AG04450 (cell line): Measurements from ENCODE around the gene CAPN12. TPM values are rescaled to one million over a fixed set of nuclear protein-coding genes. Genes with fewer than 3 reads are reported as not detected.
A peak's percentile ranks its signal among the peaks of the same experiment; 100 is the strongest.

Source experiments
- CTCF ChIA-PET: fragments of 300-600, 350-600 bp; formaldehyde crosslinking; extraction: SDS; loops from one replicate; lab custom pipeline; 2022; ENCODE audit warnings: antibody characterized with exemption, inconsistent platforms; lab: Charles Lee
- POLR2A ChIA-PET: fragments of 350-600 bp; formaldehyde crosslinking; extraction: SDS; loops from one replicate; lab custom pipeline; 2021; ENCODE audit warnings: antibody characterized with exemption, inconsistent platforms; lab: Yijun Ruan, JAX
- DNase-seq: peaks from one replicate; pipeline ENCODE4 v3.0.0-alpha.2; 2011; ENCODE audit warnings: low read depth, low spot score
- H3K27ac ChIP-seq: one replicate; pipeline ENCODE4 v1.5.1; 2012; ENCODE audit warnings: low read depth, low read length, control low read depth
- H3K27me3 ChIP-seq: one replicate; pipeline ENCODE4 v1.6.0; 2012; ENCODE audit warnings: low read length; ENCODE audit not compliant: control insufficient read depth, insufficient read depth
- H3K4me3 ChIP-seq: 2 replicates; pipeline ENCODE4 v1.5.1; 2011; ENCODE audit warnings: mild to moderate bottlenecking, low read depth, low read length, control low read depth
- H3K9me3 ChIP-seq: 2 replicates; pipeline ENCODE4 v1.5.1; 2012; ENCODE audit warnings: low read length; ENCODE audit not compliant: control insufficient read depth, insufficient read depth
- polyA plus RNA-seq: library from polyadenylated mRNA; depleted of rRNA; stranded (reverse); fragments of >200 nt; gene quantifications from 2 replicates; pipeline ENCODE4 v1.2.3, GENCODE V29; 2011
- TF ChIP-seq, protein P1 (sequence below): IDR thresholded peaks from 2 replicates; pipeline ENCODE4 v1.5.1; 2011; ENCODE audit warnings: low read depth, low read length, control low read depth, inconsistent platforms

The CAPN12 gene
- polyA plus RNA-seq, 1 experiment = 0.69 TPM

DNA sequence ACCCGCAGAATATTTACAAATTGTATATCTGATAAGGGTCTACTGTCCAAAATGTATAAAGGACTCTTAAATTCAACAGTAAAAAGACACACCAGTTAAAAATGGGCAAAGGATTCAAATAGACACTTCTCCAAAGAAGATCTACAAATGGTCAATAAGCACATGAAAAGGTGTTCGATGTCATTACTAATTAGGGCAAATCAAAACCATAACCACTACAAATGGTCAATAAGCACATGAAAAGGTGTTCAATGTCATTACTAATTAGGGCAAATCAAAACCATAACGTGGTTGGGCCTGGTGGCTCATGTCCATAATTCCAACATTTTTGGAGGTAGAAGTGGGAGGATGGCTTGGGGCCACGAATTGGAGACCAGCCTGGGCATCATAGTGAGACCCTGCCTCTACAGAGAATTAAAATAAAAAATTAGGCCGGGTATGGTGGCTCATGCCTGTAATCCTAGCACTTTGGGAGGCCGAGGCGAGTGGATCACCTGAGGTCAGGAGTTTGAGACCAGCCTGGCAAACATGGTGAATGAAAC is 56.4 kb downstream of the CAPN12 start:
- Histone ChIP-seq H3K9me3 (no peaks in the 10 kb centered on the region), H3K27me3 (no peaks in the 10 kb centered on the region), H3K4me3 (no peak overlapping the region), H3K27ac (no peak overlapping the region)
- TF ChIP-seq, protein P1, sequence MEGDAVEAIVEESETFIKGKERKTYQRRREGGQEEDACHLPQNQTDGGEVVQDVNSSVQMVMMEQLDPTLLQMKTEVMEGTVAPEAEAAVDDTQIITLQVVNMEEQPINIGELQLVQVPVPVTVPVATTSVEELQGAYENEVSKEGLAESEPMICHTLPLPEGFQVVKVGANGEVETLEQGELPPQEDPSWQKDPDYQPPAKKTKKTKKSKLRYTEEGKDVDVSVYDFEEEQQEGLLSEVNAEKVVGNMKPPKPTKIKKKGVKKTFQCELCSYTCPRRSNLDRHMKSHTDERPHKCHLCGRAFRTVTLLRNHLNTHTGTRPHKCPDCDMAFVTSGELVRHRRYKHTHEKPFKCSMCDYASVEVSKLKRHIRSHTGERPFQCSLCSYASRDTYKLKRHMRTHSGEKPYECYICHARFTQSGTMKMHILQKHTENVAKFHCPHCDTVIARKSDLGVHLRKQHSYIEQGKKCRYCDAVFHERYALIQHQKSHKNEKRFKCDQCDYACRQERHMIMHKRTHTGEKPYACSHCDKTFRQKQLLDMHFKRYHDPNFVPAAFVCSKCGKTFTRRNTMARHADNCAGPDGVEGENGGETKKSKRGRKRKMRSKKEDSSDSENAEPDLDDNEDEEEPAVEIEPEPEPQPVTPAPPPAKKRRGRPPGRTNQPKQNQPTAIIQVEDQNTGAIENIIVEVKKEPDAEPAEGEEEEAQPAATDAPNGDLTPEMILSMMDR = no peak
- no peak for DNase-seq
- CTCF ChIA-PET = interaction anchor here (0.6 kb wide), 1 partner anchor 54 kb away, joined by 3 read pairs; no protein-coding TSS in a partner anchor
- POLR2A ChIA-PET = interaction anchor here (1.0 kb wide), 1 partner anchor 29 kb away, joined by 3 read pairs; no protein-coding TSS in a partner anchor

DNA sequence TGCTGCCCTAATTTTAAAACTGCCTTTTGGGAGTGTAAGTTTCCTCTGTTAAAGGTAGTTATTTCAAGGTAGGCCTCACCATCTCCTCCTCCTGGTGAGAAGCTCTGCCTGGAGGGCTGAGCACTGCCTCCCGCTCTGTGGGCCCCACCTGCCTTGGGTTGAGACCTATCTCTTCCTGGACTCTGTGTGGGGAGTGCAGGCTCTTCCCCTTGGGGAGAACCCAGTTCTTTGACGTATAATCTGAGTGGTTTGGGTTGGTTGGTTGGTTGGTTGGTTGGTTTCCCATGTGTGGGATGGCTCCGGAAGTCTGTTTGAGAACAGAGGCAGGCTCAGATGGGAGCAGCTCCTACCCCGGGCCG is 57.8 kb downstream of the CAPN12 start:
- TF ChIP-seq, protein P1 = no peak
- H3K9me3 ChIP-seq = peaks cover 4% of the 10 kb centered on the region; the same call in 1 of the 2 replicates
- CTCF ChIA-PET = interaction anchor here (0.5 to 1.3 kb wide), 5 partner anchors 13 to 59 kb away, joined by 3 to 6 read pairs (median 3); no protein-coding TSS in a partner anchor
- H3K27ac ChIP-seq = no peak overlapping the region
- no peak overlapping the region for H3K4me3 ChIP-seq
- H3K27me3 ChIP-seq = no peaks in the 10 kb centered on the region
- POLR2A ChIA-PET = interaction anchor here (0.5 to 0.7 kb wide), 2 partner anchors 19 to 25 kb away, joined by 3 read pairs; no protein-coding TSS in a partner anchor
- DNase-seq = no peak

DNA sequence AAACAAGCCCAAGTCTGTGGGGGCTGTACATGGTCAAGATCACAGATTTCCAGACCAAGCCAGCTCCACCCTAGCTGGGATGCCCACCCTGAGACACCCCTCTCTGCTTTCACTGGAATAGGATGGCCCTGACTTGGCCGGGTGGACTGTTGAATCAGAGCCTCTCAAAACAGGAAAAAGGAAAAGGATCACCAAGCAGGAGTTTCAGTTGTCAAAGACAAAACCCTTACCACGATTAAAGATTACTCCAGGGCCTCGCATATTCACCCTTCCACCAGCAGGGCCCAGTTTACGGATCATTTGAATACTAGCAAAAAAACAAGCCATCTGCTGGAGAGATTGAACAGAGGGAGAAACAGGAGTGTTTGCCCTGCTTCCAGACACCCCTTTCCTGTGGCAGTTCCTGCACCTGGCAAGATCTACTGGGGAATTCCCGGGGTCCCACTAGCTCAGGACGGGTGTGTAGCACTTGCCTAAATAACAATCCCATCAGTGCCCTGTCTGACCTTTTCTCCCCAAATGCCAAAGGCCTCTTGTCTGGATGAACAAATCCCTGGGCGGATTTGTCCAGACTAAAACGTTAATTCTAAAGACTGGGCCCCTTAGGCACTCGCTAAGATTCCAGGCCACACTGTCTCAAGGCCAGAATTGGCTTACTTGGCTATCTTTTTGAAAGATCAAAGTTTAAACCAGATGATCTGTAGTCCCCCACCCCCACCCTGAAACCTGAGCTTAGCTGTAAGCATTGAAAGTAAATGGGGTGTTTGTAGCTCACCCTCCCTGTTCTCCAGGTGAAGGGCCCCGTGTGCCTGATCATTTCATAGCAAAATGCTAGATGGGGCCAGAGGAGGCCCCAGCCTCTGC is 58.4 kb downstream of the CAPN12 start:
- peaks cover 4% of the 10 kb centered on the region; the same call in 1 of the 2 replicates for H3K9me3 ChIP-seq
- no peak overlapping the region for H3K4me3 ChIP-seq
- no peaks in the 10 kb centered on the region for H3K27me3 ChIP-seq
- DNase-seq = no peak
- CTCF ChIA-PET = interaction anchor here (0.5 to 1.3 kb wide), 5 partner anchors 12 to 58 kb away, joined by 3 to 6 read pairs (median 3); no protein-coding TSS in a partner anchor
- peak overlapping the region; percentile 99 for H3K27ac ChIP-seq
- TF ChIP-seq, protein P1 = peak; percentile 72
- POLR2A ChIA-PET = interaction anchor here (0.5 to 0.7 kb wide), 2 partner anchors 18 to 26 kb away, joined by 3 read pairs; no protein-coding TSS in a partner anchor

DNA sequence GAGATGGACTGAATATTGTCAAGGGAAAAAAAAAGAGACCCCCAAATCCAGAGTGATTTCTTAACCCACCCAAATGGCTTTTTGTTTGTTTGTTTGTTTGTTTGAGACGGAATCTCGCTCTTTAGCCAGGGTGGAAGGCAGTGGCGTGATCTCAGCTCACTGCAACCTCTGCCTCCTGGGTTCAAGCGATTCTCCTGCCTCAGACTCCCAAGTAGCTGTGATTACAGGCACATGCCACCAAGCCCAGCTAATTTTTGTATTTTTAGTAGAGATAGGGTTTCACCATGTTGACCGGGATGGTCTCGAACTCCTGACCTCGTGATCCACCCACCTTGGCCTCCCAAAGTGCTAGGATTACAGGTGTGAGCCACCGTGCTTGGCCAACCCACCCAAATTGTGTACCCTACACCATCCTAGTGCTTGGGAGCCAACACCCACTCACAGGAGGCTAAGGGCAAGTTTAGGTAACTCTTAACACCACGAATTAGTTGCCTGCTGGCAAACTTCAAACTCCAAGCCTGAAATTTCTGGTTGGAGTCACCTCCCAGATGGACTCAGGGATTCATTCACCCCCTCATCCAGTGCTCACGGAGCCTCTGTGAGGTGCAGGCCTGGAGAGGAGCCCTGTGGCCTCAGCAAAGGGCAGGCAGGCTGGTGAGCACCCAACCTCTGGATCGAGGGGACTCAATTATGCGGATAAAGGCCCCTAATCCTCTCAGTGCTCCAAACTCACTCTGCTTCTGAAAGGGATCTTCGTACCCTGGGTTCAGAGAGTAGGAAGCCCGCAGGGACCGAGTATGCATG is 59.2 kb downstream of the CAPN12 start:
- H3K27ac ChIP-seq = peak overlapping the region; percentile 99
- TF ChIP-seq, protein P1 = no peak
- ChIA-PET POLR2A (no interaction called here), CTCF (interaction anchor here (1.3 kb wide), 1 partner anchor 38 kb away, joined by 3 read pairs; no protein-coding TSS in a partner anchor)
- peaks cover 4% of the 10 kb centered on the region; the same call in 1 of the 2 replicates for H3K9me3 ChIP-seq
- H3K27me3 ChIP-seq = no peaks in the 10 kb centered on the region
- no peak for DNase-seq
- H3K4me3 ChIP-seq = no peak overlapping the region
